Progenitor cell of endocrine pancreas (in vitro differentiated cells): ENCODE results near the gene YTHDF1. TPM values are rescaled to one million over a fixed set of nuclear protein-coding genes. Genes with fewer than 3 reads are reported as not detected.

Source experiments
- DNase-seq: peaks from one replicate; pipeline ENCODE4 v3.0.0; 2021; ENCODE audit warnings: low spot score; ENCODE audit not compliant: unreplicated experiment
- H3K27ac Mint-ChIP-seq: 2 replicates; pipeline ENCODE4 v1.8.0; 2021; ENCODE audit warnings: mild to moderate bottlenecking, moderate library complexity, mixed read lengths
- H3K27me3 Mint-ChIP-seq: 2 replicates; pipeline ENCODE4 v1.8.0; 2021; ENCODE audit warnings: mixed read lengths
- H3K36me3 Mint-ChIP-seq: 2 replicates; pipeline ENCODE4 v1.8.0; 2022; ENCODE audit warnings: mixed read lengths; ENCODE audit not compliant: insufficient read depth
- H3K4me1 Mint-ChIP-seq: 2 replicates; pipeline ENCODE4 v1.8.0; 2021; ENCODE audit warnings: low read depth, mixed read lengths
- H3K4me3 Mint-ChIP-seq: 2 replicates; pipeline ENCODE4 v1.8.0; 2021; ENCODE audit warnings: low read depth, mild to moderate bottlenecking, moderate library complexity, mixed read lengths
- H3K9me3 Mint-ChIP-seq: 2 replicates; pipeline ENCODE4 v1.8.0; 2021; ENCODE audit warnings: low read depth, mixed read lengths
- total RNA-seq: library from RNA; stranded (reverse); gene quantifications from 2 replicates; pipeline ENCODE4 v1.2.1, GENCODE V29; 2021
- TF ChIP-seq, protein P1 (sequence below): fragments of 200-600 bp; sonication (generic); IDR thresholded peaks from one replicate; pipeline ENCODE4 v1.5.0; 2021; ENCODE audit warnings: antibody characterized with exemption, mild to moderate bottlenecking; ENCODE audit not compliant: unreplicated experiment

YTHDF1 gene
- total RNA-seq, 1 donor from 2014 or later, result 53.8 TPM

GRCh38 chr20:63202811-63203526, 13.0 kb downstream of the YTHDF1 start:
- Mint-ChIP-seq H3K4me1 (peaks cover 17% of the 10 kb centered on the region), H3K27ac (no peak overlapping the region), H3K9me3 (no peaks in the 10 kb centered on the region), H3K4me3 (no peak overlapping the region), H3K27me3 (no peaks in the 10 kb centered on the region), H3K36me3 (peaks cover 17% of the 10 kb centered on the region)
- DNase-seq, result no peak
- TF ChIP-seq, protein P1, sequence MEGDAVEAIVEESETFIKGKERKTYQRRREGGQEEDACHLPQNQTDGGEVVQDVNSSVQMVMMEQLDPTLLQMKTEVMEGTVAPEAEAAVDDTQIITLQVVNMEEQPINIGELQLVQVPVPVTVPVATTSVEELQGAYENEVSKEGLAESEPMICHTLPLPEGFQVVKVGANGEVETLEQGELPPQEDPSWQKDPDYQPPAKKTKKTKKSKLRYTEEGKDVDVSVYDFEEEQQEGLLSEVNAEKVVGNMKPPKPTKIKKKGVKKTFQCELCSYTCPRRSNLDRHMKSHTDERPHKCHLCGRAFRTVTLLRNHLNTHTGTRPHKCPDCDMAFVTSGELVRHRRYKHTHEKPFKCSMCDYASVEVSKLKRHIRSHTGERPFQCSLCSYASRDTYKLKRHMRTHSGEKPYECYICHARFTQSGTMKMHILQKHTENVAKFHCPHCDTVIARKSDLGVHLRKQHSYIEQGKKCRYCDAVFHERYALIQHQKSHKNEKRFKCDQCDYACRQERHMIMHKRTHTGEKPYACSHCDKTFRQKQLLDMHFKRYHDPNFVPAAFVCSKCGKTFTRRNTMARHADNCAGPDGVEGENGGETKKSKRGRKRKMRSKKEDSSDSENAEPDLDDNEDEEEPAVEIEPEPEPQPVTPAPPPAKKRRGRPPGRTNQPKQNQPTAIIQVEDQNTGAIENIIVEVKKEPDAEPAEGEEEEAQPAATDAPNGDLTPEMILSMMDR, result no peak

- Mint-ChIP-seq H3K4me3 (no peak overlapping the region), H3K27me3 (no peaks in the 10 kb centered on the region), H3K27ac (no peak overlapping the region), H3K4me1 (peaks cover 26% of the 10 kb centered on the region), H3K9me3 (no peaks in the 10 kb centered on the region), H3K36me3 (peaks cover 13% of the 10 kb centered on the region)
- no peak for DNase-seq
- TF ChIP-seq, protein P1, result no peak
Observed at GRCh38 chr20:63202021-63202420, 13.9 kb downstream of the YTHDF1 start.

DNA sequence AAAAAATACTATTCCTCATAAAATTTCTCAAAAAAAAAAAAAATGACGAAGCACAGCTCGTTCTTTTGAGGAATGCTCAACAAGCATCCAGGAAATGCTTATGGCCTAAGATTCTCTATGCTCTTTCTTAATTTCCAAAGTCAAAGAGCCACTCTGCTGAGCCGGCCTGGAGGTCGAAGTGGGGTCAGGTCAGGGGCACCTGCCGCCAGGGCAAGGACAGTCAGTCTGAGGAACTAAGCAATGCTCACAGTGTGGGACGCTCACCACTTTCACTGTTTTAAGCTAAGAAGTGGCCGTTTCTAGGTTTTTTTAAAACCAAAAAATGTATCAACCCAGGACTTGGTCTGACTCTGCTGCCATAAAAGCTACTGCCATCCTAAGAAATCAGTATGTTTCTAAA, 17.3 kb downstream of the YTHDF1 start:
- Mint-ChIP-seq H3K27ac (peak overlapping the region; percentile 91), H3K9me3 (no peaks in the 10 kb centered on the region), H3K4me1 (peaks cover 43% of the 10 kb centered on the region), H3K27me3 (no peaks in the 10 kb centered on the region), H3K4me3 (no peak overlapping the region), H3K36me3 (peaks cover 24% of the 10 kb centered on the region)
- no peak for DNase-seq
- TF ChIP-seq, protein P1, result no peak

GRCh38 chr20:63196768-63197470, 19.0 kb downstream of the YTHDF1 start:
- Mint-ChIP-seq H3K4me3 (no peak overlapping the region), H3K9me3 (no peaks in the 10 kb centered on the region), H3K4me1 (peaks cover 43% of the 10 kb centered on the region), H3K27me3 (no peaks in the 10 kb centered on the region), H3K27ac (peak overlapping the region; percentile 91), H3K36me3 (peaks cover 24% of the 10 kb centered on the region)
- no peak for DNase-seq
- TF ChIP-seq, protein P1, result no peak

DNA sequence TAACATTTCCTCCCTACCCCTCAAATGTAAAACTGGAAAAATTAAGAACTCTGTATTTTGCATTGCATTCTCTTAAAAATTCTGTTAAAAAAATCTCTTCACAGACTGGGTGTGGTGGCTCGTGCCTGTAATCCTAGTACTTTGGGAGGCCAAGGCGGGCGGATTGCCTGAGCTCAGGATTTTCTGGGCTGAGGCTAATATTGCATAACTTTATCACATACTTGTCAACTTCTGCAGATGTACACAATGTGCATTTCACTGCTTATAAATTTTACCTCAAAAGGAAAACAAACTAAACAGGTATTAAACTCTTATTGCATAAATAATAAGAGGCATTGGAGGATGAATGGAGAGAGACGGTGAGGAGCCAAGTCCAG, 21.1 kb downstream of the YTHDF1 start:
- Mint-ChIP-seq H3K27me3 (no peaks in the 10 kb centered on the region), H3K4me3 (no peak overlapping the region), H3K9me3 (no peaks in the 10 kb centered on the region), H3K4me1 (peaks cover 43% of the 10 kb centered on the region), H3K36me3 (peaks cover 20% of the 10 kb centered on the region), H3K27ac (peak overlapping the region; percentile 71)
- TF ChIP-seq, protein P1, result no peak
- DNase-seq, result no peak
